ENCODE results near the gene TRPV4.

TRPV4 gene

GRCh38 chr12:109779382-109779781, 53.8 kb downstream of the TRPV4 start:
- no peak for DNase-seq (ENCODE audit: low read depth in 2 of 2)

DNA sequence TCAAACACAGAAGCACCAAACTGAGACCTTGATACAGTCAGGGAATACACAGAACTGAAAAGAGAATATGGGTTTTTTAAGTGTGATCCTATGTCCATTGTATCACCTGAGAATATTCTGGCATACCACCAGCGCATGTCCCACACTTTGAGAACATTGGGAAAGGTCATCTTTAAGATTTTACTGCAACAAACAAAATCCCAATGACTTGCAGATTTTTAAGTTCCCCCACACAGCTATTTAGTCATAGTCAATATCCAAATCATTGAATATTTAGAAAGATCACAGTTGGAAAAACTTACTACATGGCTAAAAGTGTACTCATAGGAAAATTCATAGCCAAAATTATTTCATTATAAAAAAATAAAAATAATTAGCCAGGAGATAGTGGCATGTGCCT, 54.5 kb downstream of the TRPV4 start:
- no peak for DNase-seq (ENCODE audit: low read depth in 2 of 2)

DNA sequence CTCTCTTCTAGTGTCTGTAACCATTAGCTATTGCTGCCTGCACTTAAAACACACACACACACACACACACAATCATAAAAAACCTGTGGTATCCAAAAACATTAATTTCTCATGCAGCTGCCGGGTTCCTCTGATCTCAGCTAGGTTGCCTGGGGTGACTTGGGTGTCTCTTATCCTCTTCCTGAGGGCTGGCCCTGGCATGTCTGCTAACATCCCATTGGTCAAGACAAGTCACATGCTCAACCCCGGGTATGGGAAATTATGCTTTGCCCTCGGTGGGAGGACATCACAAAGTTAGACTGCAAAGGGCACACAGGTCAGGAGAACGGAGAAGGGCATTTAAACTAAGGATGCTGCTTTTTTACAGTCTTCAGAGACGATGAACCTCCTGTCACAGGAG, 55.7 kb downstream of the TRPV4 start:
- DNase-seq (ENCODE audit: low read depth in 2 of 2): peak in 1 of 2 experiments; percentile 18

GRCh38 chr12:109776624-109777023, 56.6 kb downstream of the TRPV4 start:
- DNase-seq (ENCODE audit: low read depth in 2 of 2): no peak

GRCh38 chr12:109775172-109775881, 57.9 kb downstream of the TRPV4 start:
- peak; percentile 37 to 77 for DNase-seq (ENCODE audit: low read depth in 2 of 2)

GRCh38 chr12:109773384-109774011, 59.7 kb downstream of the TRPV4 start:
- DNase-seq (ENCODE audit: low read depth in 2 of 2): no peak

GRCh38 chr12:109772622-109773321, 60.4 kb downstream of the TRPV4 start:
- no peak for DNase-seq (ENCODE audit: low read depth in 2 of 2)

- DNase-seq (ENCODE audit: low read depth in 2 of 2): no peak
Measured at GRCh38 chr12:109771746-109772621, 61.2 kb downstream of the TRPV4 start.

DNA sequence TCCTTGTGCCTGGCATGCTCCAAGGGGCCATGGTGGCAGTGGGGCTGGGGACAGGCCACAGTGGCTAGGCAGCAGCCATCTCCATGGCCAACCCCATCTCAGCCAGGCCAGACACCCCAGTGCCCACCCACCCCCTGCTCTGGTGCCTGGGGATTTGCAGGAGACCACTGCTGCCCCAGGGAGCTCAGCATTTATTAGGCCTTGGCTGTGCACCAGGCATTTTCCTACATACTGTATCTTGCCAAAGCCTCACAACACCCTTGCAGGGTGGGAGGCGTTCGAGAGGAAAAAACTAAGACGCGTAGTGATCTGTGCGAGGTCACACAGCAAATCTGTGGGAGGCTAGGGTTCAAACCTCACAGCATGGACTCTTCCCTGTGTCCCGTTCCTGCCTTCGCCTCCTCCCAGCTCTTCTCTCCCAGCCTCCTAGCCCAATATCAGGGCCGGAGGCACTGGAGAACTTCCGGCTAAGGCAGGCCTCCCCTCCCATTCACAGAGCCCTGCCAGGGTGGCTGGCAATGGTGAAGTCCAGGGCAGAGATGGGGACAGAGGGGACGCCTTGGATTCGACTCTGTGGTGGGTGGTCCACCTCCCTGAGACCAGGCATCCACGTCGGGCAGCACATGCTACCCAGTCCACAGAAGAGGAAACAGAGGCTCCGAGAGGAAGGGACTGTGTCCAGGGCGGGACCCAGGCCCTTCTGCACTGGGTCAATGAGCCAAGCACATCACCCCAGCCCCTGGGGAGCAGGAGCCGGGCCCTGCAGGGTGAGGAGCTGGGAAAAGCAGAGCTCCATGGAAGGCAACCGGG, 62.1 kb downstream of the TRPV4 start:
- no peak for DNase-seq (ENCODE audit: low read depth in 2 of 2)

GRCh38 chr12:109770104-109770860, 62.9 kb downstream of the TRPV4 start:
- DNase-seq (ENCODE audit: low read depth in 2 of 2): no peak

DNA sequence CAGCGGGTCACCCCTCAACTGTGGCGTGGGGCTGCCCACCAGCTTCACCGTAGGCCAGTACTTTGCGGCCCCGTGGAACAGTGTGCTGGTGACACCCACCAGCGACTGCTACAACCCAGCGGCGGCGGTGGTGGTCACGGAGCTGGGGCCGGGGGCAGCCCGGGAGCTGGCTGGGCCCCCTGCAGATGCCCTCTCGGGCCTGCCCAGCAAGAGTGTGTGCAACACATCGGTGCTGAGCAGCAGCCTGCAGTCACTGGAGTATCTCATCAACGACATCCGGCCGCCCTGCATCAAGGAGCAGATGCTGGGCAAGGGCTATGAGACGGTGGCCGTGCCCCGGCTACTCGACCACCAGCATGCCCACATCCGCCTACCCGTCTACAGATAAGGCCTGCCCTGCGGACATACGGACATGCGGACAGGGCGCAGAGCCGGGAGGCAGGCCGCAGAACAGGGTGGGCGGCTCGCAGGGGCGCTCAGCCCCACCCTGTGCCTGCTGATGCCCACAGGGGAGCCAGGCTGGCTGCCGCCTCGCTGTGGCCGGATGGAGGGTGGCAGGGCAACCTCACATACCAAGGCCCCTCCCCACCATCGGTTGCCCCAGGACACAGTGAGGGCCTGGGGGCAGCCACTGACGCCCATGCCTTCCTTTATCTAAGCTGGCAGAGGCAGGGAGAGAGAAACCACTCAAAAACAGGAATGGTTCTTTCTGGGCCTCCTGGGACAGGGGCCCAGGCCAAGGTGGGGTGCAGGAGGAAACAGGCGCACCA, 64.1 kb downstream of the TRPV4 start:
- no peak for DNase-seq (ENCODE audit: low read depth in 2 of 2)

DNA sequence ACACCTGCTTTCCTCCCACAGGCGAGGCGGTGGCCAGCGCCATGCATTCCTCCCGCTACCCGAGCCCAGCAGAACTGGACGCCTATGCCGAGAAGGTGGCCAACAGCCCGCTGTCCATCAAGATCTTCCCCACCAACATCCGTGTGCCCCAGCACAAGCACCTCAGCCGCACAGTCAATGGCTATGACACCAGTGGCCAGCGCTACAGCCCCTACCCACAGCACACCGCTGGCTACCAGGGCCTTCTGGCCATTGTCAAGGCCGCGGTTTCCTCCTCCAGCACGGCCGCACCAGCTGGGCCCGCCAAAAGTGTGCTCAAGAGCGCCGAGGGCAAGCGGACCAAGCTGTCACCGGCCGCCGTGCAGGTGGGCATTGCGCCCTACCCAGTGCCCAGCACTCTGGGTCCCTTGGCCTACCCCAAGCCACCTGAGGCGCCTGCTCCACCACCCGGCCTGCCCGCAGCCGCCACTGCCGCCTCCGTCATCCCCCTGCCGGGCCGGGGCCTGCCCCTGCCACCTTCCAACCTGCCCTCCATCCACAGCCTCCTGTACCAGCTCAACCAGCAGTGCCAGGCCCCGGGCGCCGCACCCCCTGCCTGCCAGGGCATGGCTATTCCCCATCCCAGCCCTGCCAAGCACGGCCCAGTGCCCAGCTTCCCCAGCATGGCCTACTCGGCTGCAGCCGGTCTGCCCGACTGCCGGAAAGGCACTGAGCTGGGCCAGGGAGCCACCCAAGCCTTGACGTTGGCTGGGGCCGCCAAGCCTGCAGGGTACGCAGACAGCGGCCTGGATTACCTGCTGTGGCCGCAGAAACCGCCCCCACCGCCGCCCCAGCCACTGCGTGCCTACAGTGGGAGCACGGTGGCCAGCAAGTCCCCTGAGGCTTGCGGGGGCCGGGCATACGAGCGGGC, 65.0 kb downstream of the TRPV4 start:
- DNase-seq (ENCODE audit: low read depth in 2 of 2): no peak

- DNase-seq (ENCODE audit: low read depth in 2 of 2): no peak
Measured at GRCh38 chr12:109767456-109767855, 65.7 kb downstream of the TRPV4 start.

DNA sequence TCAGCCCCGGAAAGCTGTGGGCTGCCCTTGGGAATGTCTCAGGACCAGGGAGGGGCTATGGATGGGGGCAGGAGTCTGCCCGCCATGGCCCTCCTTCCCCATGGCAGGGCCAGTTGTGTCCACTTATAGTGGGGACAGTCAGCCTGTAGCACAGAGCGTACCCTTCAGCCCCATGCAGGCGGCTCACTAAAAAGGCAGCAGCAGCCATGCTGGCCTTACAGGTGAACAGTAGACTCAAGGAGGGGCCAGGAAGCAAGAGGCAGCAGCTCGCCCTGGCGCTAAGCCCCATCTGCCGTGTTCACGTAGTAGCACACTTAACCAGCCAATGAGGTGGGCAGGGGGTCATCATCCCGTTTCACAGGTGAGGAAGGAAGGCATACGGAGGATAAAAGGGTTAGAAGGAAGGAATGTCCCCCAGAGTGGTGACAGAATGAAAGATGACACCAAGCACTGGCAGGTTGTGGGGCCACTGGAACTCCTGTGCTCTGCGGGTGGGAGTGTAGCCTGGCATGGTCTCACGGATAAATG, 66.9 kb downstream of the TRPV4 start:
- DNase-seq (ENCODE audit: low read depth in 2 of 2): no peak

- DNase-seq (ENCODE audit: low read depth in 2 of 2): no peak
Measured at GRCh38 chr12:109765446-109765810, 67.8 kb downstream of the TRPV4 start.

DNA sequence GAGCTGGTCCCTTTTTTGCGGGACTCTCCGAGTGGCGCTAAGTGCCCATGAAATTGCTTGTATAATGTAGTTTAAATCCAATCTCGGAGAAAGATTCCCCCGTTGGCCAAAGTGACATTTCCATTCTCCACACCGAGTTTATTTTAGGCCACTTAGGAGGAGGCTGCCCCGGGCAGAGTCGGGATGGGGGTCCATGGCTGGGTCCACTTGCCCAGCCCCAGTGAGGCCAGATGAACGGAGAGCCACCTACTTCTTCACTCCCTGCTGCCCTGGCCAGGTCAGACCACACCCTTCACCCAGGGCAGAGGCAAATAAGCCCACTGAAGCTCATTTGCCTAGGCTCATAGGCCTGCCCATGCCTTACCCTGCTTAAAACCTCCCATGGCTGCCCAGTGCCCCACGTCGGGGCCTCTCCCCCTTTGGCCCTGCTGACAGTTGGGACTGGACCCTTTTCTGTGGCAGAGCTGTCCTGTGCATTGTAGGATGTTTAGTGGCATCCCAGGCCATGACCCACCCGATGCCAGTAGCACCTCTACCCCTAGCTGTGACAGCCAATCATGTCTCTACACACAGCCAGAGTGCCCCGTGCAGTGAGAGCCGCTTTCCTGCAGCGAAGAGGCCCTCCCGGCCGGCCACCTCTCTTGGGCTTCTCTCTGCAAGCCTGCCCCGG, 68.3 kb downstream of the TRPV4 start:
- DNase-seq (ENCODE audit: low read depth in 2 of 2): no peak

- no peak for DNase-seq (ENCODE audit: low read depth in 2 of 2)
Measured at GRCh38 chr12:109764123-109764522, 69.1 kb downstream of the TRPV4 start.

Data from stimulated activated CD4-positive, alpha-beta T cell treated with anti-CD3 and anti-CD28 coated beads, Interleukin-12 subunit alpha, Interleukin-12 subunit beta, amount 100 ng/mL, for 24 hours (primary cell).